SH-SY5Y (cell line): ENCODE measurements around the gene CPB2.

ENCODE experiments used
- GATA2 ChIP-seq: IDR thresholded peaks from 2 replicates; pipeline ENCODE4 v1.6.1; 2011; ENCODE audit warnings: mild to moderate bottlenecking, low read depth, low read length
- GATA3 ChIP-seq: IDR thresholded peaks from 2 replicates; pipeline ENCODE4 v1.6.1; 2011; ENCODE audit warnings: low read depth, mild to moderate bottlenecking, low read length, moderate library complexity

DNA sequence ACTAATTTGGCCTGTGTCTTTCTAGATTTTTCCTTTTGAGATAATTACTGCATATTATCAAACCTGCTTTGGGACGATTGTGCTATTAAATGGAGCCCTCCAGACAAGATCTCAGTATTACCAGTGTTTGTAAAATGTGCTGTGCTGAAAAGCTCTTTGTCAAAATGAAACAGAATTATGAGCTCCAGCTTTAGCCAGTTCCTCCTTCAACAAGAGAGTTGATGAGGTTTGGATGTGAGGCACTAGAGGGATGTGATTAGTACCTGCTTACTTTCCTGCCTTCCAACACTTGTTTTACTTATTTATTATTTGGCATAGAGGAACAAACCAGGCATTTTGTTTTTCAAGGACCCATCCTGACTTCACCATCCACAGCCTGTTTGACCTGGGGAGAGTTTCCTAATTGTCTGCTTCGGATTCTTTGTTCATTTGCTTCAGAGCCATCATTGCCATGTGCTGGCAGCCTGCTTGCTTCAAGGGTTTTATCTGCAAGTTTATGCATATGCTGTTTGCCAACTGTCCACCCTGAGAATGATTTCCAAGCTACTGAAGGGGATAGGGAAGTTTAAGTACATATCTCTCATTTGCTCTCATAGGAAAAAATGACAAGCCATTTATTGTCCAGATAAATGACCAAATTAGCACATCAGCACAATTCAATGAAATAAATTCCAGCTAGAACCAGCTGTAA, 32.9 kb upstream of the CPB2 start:
- TF ChIP-seq GATA2 (no peak), GATA3 (no peak)
